ENCODE data around the gene GPS2. TPM values are rescaled to one million over a fixed set of nuclear protein-coding genes. Genes with fewer than 3 reads are reported as not detected.
A peak's percentile ranks its signal among the peaks of the same experiment; 100 is the strongest.

The GPS2 gene
- total RNA-seq, 1 donor from 2014 or later, result 51.1 TPM

GRCh38 chr17:7292729-7293128, 22.4 kb downstream of the GPS2 start:
- intact Hi-C loops (cut with DNase I), result no loop called here
- Histone ChIP-seq H3K4me1 (peaks cover 45% of the 10 kb centered on the region), H3K27ac (no peak overlapping the region), H3K36me3 (no peaks in the 10 kb centered on the region), H3K27me3 (no peaks in the 10 kb centered on the region), H3K9me3 (no peaks in the 10 kb centered on the region), H3K4me3 (no peak overlapping the region)
- peak in 1 of 2 donors; percentile 36 for TF ChIP-seq POLR2AphosphoS5 (IDR thresholded peaks at IDR 0.05; ENCODE audit: insufficient read depth in 1 of 2, low read depth in 1 of 2)
- TF ChIP-seq POLR2A (IDR thresholded peaks at IDR 0.05), result no peak
- DNase-seq (ENCODE audit: extremely low spot score in 2 of 2), result no peak

- Histone ChIP-seq H3K27ac (no peak overlapping the region), H3K4me3 (no peak overlapping the region), H3K36me3 (no peaks in the 10 kb centered on the region), H3K9me3 (no peaks in the 10 kb centered on the region), H3K4me1 (peaks cover 45% of the 10 kb centered on the region), H3K27me3 (no peaks in the 10 kb centered on the region)
- no peak for DNase-seq (ENCODE audit: extremely low spot score in 2 of 2)
- no peak for TF ChIP-seq POLR2AphosphoS5 (IDR thresholded peaks at IDR 0.05; ENCODE audit: insufficient read depth in 1 of 2, low read depth in 1 of 2)
- TF ChIP-seq POLR2A (IDR thresholded peaks at IDR 0.05), result no peak
- no peak for TF ChIP-seq CTCF (IDR thresholded peaks at IDR 0.05)
- intact Hi-C loops (cut with DNase I), result no loop called here
These were observed 23.0 kb downstream of the GPS2 start for GRCh38 chr17:7292194-7292593.

GRCh38 chr17:7290685-7291084, 24.5 kb downstream of the GPS2 start:
- Histone ChIP-seq H3K27me3 (no peaks in the 10 kb centered on the region), H3K4me3 (no peak overlapping the region), H3K27ac (no peak overlapping the region), H3K4me1 (peaks cover 33% of the 10 kb centered on the region), H3K9me3 (no peaks in the 10 kb centered on the region), H3K36me3 (no peaks in the 10 kb centered on the region)
- DNase-seq (ENCODE audit: extremely low spot score in 2 of 2), result no peak
- TF ChIP-seq CTCF (IDR thresholded peaks at IDR 0.05) (no peak), POLR2AphosphoS5 (IDR thresholded peaks at IDR 0.05; ENCODE audit: insufficient read depth in 1 of 2, low read depth in 1 of 2) (no peak), POLR2A (IDR thresholded peaks at IDR 0.05) (no peak)
- intact Hi-C loops (cut with DNase I), result no loop called here

- Histone ChIP-seq H3K27me3 (no peaks in the 10 kb centered on the region), H3K4me1 (peaks cover 29% of the 10 kb centered on the region), H3K9me3 (no peaks in the 10 kb centered on the region), H3K4me3 (no peak overlapping the region), H3K27ac (no peak overlapping the region), H3K36me3 (no peaks in the 10 kb centered on the region)
- DNase-seq (ENCODE audit: extremely low spot score in 2 of 2), result no peak
- intact Hi-C loops (cut with DNase I), result no loop called here
- TF ChIP-seq POLR2A (IDR thresholded peaks at IDR 0.05) (no peak), CTCF (IDR thresholded peaks at IDR 0.05) (no peak), POLR2AphosphoS5 (IDR thresholded peaks at IDR 0.05; ENCODE audit: insufficient read depth in 1 of 2, low read depth in 1 of 2) (no peak)
These were observed 25.0 kb downstream of the GPS2 start for GRCh38 chr17:7290166-7290565.

GRCh38 chr17:7289256-7290032, 25.7 kb downstream of the GPS2 start:
- Histone ChIP-seq H3K4me1 (peaks cover 22% of the 10 kb centered on the region), H3K9me3 (no peaks in the 10 kb centered on the region), H3K36me3 (no peaks in the 10 kb centered on the region), H3K4me3 (no peak overlapping the region), H3K27ac (no peak overlapping the region), H3K27me3 (no peaks in the 10 kb centered on the region)
- no peak for DNase-seq (ENCODE audit: extremely low spot score in 2 of 2)
- intact Hi-C loops (cut with DNase I), result no loop called here
- TF ChIP-seq POLR2A (IDR thresholded peaks at IDR 0.05), result no peak
- TF ChIP-seq POLR2AphosphoS5 (IDR thresholded peaks at IDR 0.05; ENCODE audit: insufficient read depth in 1 of 2, low read depth in 1 of 2), result no peak
- no peak for TF ChIP-seq CTCF (IDR thresholded peaks at IDR 0.05)

Measured in vagina (tissue), 2 donors.